Thoracic aorta (tissue), 2 donors: ENCODE results near the gene GABBR1. TPM values are rescaled to one million over a fixed set of nuclear protein-coding genes. Genes with fewer than 3 reads are reported as not detected.
"Not testable (repeated sequence)": the region's sequence is repeated elsewhere in the genome, so short reads cannot be mapped to it uniquely, and the experiment has no call there.

ENCODE experiments used
- ATAC-seq: fragments of 150-250 bp; one replicate; pipeline ENCODE4 v1.8.0; 2017; ENCODE audit warnings: low read depth; ENCODE audit not compliant: insufficient number of reproducible peaks, low FRiP score
- DNase-seq: peaks from one replicate; pipeline ENCODE4 v3.0.0-alpha.2; 2020; ENCODE audit warnings: low spot score
- H3K27ac ChIP-seq, 2 donors: fragments of 200-600 bp; sonication (generic); 1 replicate in 1 of 2; 2 replicates in 1 of 2; pipeline ENCODE4 v1.5.1; 2016; ENCODE audit warnings: mild to moderate bottlenecking in 2 of 2, moderate library complexity in 2 of 2
- H3K27me3 ChIP-seq: fragments of 200-600 bp; sonication (generic); replicated peaks from 2 replicates; pipeline ENCODE4 v1.6.0; 2016; ENCODE audit warnings: mild to moderate bottlenecking; ENCODE audit not compliant: insufficient read depth
- H3K36me3 ChIP-seq: fragments of 200-600 bp; sonication (generic); one replicate; pipeline ENCODE4 v1.5.1; 2016
- H3K4me1 ChIP-seq, 2 donors: fragments of 200-600 bp; sonication (generic); 1 replicate in 1 of 2; 2 replicates in 1 of 2; pipeline versions ENCODE4 v1.5.1 to v1.6.0; 2016; ENCODE audit warnings: low read depth in 2 of 2, mild to moderate bottlenecking in 1 of 2; ENCODE audit not compliant: control insufficient read depth in 1 of 2
- H3K4me3 ChIP-seq: fragments of 200-600 bp; sonication (generic); 2 replicates; pipeline ENCODE4 v1.5.1; 2016; ENCODE audit warnings: mild to moderate bottlenecking
- H3K9me3 ChIP-seq: fragments of 200-600 bp; sonication (generic); 2 replicates; pipeline ENCODE4 v1.5.1; 2016
- total RNA-seq, 2 donors: library from RNA; depleted of rRNA; stranded (reverse); fragments of >200 nt; gene quantifications; one replicate each; pipeline versions ENCODE4 v1.1.0 to v1.2.3, GENCODE V29; 2016
- TF ChIP-seq, protein P1 (sequence below): fragments of 200-600 bp; sonication (generic); IDR thresholded peaks from one replicate; pipeline ENCODE4 v1.5.1; 2019; ENCODE audit warnings: antibody characterized with exemption

The GABBR1 gene
- total RNA-seq, 2 donors from 2014 or later = 63.2 to 112 TPM

DNA sequence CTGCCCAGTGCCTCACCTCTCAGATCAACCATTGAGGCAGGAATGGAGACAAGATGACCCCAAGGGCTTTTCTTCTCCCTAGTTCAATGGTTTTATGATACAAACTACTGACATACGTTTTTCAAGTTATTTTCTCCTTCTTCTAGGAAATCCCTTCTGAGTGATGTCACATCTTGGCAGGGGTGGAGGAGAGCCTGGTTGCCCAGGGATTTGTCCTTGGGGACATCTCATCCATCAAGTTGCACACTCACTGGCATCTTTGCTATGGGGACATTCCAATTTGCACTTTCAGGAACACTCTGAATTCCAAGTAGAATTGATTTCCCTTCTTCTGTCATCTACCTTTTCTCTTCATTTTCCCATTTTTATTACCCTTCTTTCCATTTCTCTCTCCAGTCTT, 38.0 kb upstream of the GABBR1 start:
- Histone ChIP-seq H3K27me3 (no peaks in the 10 kb centered on the region), H3K4me3 (no peak overlapping the region), H3K36me3 (no peaks in the 10 kb centered on the region), H3K27ac (no peak overlapping the region), H3K4me1 (peaks cover 0 to 9% of the 10 kb centered on the region in 2 donors), H3K9me3 (no peaks in the 10 kb centered on the region)
- no peak for ATAC-seq
- TF ChIP-seq, protein P1, sequence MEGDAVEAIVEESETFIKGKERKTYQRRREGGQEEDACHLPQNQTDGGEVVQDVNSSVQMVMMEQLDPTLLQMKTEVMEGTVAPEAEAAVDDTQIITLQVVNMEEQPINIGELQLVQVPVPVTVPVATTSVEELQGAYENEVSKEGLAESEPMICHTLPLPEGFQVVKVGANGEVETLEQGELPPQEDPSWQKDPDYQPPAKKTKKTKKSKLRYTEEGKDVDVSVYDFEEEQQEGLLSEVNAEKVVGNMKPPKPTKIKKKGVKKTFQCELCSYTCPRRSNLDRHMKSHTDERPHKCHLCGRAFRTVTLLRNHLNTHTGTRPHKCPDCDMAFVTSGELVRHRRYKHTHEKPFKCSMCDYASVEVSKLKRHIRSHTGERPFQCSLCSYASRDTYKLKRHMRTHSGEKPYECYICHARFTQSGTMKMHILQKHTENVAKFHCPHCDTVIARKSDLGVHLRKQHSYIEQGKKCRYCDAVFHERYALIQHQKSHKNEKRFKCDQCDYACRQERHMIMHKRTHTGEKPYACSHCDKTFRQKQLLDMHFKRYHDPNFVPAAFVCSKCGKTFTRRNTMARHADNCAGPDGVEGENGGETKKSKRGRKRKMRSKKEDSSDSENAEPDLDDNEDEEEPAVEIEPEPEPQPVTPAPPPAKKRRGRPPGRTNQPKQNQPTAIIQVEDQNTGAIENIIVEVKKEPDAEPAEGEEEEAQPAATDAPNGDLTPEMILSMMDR = no peak
- DNase-seq = no peak

DNA sequence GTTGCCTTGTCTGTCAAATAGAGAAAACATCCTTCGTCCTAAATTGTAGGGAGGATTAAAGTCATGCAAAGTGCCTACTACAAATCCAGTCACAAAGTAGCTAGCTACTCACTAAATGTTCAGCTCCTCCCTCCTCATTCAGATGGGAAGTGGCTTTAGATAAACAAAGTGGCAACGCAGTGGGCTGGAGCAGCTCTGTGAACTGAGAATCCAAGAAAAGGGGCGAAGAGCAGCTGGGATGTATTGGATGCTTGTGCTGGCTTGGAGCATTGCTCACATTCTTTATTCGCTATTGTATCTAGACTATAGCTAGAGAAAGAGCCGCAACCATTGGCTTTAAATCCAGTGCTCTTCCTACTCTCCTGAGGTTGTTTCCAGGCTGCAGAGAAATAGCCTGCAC, 34.2 kb upstream of the GABBR1 start:
- Histone ChIP-seq H3K4me1 (peaks cover 0 to 9% of the 10 kb centered on the region in 2 donors), H3K27me3 (no peaks in the 10 kb centered on the region), H3K36me3 (no peaks in the 10 kb centered on the region), H3K27ac (no peak overlapping the region), H3K9me3 (no peaks in the 10 kb centered on the region), H3K4me3 (no peak overlapping the region)
- TF ChIP-seq, protein P1 = no peak
- DNase-seq = no peak
- no peak for ATAC-seq

DNA sequence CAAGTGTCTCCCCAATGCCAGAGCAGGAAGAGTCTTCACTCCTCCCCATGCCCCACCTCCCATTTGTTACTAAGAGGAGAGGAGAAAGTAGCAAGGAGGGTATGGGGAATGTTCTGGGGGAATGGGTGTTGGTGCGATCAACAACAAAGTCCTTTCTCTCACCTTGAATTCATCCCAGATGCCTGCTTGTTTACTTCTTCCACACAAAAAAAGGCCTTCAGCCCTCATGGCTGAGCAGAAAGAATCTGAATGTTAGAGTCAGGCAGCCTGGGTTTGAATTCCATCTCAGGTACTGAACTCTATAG, 33.8 kb upstream of the GABBR1 start:
- no peaks in the 10 kb centered on the region for H3K9me3 ChIP-seq
- no peak overlapping the region for H3K27ac ChIP-seq
- H3K36me3 ChIP-seq = no peaks in the 10 kb centered on the region
- DNase-seq (no peak), ATAC-seq (no peak)
- no peaks in the 10 kb centered on the region for H3K27me3 ChIP-seq
- peaks cover 0 to 9% of the 10 kb centered on the region in 2 donors for H3K4me1 ChIP-seq
- H3K4me3 ChIP-seq = no peak overlapping the region
- TF ChIP-seq, protein P1 = no peak

DNA sequence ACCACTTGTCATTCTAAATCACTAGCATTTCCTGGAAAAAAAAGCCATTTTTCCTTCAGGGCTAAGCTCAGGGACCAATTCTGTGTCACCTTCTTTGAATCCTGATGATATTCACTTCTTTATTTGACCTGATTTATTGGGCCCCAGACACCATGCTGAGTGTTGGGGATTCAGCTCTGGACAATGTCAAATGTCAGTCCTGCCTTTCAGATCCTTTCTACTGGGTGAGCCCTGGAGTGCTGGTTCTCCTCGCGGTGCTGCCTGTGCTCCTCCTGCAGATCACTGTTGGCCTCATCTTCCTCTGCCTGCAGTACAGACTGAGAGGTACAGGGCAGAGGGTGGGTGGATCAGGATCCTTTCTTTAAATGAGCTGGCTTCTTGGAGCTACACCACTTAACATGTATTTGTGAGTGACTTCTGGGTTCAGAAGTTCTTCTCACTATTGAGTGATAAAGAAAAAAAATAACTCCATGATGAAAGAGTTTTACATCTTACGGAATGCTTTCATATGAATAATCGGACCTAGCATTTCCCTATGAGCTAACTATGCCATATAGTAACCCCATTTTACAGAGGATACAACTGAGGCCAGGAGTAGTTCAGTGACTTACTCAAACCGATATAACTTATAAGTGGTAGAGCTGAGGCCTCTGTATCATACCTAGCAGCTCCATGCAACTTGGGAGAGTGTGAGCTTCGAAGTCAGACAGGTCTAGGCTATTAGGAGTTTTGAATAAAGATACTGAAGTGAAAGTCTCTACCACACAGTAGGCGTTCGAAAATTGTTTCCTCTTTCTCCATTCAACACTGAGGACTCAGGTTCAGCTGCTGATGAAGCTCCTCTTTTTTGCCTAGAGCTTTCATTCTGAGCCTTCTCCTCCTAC, 33.2 kb upstream of the GABBR1 start:
- TF ChIP-seq, protein P1 = no peak
- no peak for ATAC-seq
- no peaks in the 10 kb centered on the region for H3K36me3 ChIP-seq

DNA sequence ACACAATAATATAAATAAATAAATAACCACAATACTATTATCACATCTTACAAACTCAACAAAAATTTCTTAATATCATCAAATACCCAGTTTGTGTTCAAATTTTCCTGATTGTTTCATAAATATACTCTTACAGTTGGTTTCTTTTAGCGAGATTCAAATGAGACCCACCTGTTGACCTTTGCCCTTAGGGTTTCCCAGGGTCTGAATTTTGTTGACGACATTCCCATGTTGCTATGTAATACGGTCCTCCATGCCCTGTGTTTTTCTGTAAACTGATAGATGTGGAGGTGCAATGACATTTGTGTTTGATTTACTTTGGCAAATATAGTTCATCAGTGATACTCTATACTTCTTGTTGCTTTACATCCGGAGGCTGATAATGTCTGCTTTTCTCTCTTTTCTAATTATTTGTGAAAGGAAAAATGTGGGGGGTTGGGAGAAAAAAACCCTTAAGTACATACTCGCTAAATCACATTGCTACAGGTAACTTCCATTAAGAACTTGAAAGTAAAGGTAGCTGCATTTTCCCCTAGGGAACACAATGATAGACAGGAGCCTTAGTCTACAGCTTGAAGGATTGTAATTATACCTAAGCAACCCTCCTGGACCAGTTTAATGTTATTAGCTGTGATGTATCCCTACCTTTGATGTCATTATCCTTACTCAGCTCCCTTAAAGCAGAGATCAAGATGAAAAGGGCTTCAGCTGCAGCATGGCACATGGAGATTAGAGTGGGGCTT, 30.5 kb upstream of the GABBR1 start:
- no peaks in the 10 kb centered on the region for H3K4me1 ChIP-seq
- TF ChIP-seq, protein P1 = no peak
- H3K4me3 ChIP-seq = no peak overlapping the region
- ATAC-seq (no peak), DNase-seq (no peak)
- no peaks in the 10 kb centered on the region for H3K9me3 ChIP-seq
- H3K27me3 ChIP-seq = no peaks in the 10 kb centered on the region
- no peak overlapping the region for H3K27ac ChIP-seq
- no peaks in the 10 kb centered on the region for H3K36me3 ChIP-seq

More for the DNA sequence above, 33.2 kb upstream of the GABBR1 start:
- DNase-seq = no peak
- Histone ChIP-seq H3K9me3 (no peaks in the 10 kb centered on the region), H3K27me3 (no peaks in the 10 kb centered on the region), H3K27ac (no peak overlapping the region), H3K4me1 (peaks cover 0 to 6% of the 10 kb centered on the region in 2 donors), H3K4me3 (no peak overlapping the region)

DNA sequence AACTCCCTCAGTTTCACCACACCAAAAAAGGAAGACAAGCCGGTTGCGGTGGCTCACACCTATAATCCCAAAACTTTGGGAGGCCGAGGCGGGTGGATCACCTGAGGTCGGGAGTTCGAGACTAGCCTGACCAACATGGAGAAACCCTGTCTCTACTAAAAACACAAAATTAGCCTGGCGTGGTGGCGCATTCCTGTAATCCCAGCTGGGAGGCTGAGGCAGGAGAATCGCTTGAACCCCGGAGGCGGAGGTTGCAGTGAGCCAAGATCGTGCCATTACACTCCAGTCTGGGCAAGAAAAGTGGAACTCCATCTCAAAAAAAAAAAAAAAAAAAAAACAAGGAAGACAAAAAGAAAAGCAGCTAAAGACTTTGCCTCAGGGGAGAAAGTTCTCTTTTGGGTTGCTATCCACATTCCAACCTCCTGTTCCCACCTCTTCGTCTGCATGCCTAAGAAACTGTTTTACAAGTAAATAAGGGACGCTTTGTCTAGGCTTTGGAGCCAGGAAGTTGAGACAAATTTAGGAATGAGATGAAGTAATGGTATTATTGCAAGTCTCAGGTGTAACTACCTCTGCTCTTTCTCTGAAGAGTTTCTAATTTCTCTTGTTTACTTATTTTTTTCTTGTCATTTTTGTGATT, 28.6 kb upstream of the GABBR1 start:
- H3K4me1 ChIP-seq, ATAC-seq, H3K36me3 ChIP-seq, H3K27me3 ChIP-seq, H3K4me3 ChIP-seq, DNase-seq, H3K9me3 ChIP-seq: not testable (repeated sequence)
- peak overlapping the region in 1 of 2 donors; percentile 14 for H3K27ac ChIP-seq
